Kidney capillary endothelial cell (primary cell): ENCODE results near the gene RAB7A.
"Not testable (repeated sequence)": the region's sequence is repeated elsewhere in the genome, so short reads cannot be mapped to it uniquely, and the experiment has no call there.

Source experiments
- DNase-seq: peaks from one replicate; pipeline ENCODE4 v3.0.0-alpha.2; 2018; ENCODE audit warnings: low spot score

Gene RAB7A

DNA sequence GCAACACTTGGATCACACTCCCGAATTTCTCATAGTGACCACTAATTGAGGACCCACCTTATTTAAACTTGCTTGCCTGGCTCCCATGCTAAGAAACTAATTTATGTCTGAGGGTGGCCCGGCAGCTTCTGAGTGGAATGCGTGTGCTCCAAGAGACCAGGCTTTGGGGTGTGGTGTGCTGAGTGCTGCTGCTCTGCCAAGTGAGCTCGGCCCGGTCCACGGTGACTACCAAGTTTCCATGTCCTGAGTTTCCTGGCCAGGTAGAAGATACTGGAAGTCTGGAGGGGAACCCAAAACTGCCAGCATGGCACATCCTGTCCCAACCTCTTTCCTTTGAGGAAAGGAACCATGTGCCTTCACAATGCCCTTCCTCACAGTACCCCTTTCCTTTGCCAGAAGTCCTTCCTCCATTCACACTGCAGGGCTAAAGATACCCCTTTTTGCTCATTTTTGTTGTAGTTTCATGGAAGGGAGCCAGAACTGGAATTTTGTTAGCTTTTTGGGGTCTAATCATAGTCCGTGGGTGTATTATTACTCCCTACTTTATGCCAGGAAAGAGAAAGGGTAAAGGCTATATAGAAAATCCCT, 94.4 kb downstream of the RAB7A start:
- no peak for DNase-seq

DNA sequence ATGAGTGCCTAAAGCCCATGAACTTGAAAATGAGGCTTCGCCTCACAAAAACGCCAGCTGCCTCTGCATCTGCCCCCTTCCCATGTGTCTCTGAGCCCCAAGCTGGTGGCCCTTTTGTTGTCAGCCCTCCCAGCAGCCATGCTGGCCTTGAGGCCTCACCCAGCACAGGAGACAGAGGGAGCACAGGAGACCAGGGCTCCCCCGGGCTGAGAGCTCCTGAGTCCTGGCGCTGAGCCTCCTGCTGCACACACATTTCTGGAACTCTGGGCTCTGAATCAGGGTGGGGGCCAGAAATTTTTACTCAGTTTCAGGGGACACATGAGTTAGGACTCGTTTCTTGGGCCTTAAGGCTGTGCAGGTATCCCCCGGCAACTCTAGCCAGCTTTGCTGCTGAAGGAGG, 97.0 kb downstream of the RAB7A start:
- no peak for DNase-seq

DNA sequence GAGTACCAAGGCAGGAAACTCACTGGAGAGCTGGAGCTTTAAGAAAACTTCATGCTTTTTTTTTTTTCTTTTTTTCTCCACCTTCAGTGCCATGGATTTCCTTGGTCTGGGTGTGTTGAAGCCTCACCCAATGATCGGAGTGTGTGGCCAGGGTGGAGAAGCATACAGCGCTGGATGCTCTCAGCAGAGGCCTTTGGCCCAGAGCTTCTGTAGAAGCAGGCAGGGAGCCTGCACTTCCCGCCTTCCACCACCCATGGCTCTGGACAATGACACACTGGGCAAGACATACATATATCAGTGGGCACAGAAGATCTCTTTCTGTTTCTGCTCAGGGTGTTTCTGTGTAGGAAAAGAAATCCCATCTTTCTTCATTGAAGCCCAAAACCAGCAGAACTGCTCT, 97.6 kb downstream of the RAB7A start:
- DNase-seq: no peak

DNA sequence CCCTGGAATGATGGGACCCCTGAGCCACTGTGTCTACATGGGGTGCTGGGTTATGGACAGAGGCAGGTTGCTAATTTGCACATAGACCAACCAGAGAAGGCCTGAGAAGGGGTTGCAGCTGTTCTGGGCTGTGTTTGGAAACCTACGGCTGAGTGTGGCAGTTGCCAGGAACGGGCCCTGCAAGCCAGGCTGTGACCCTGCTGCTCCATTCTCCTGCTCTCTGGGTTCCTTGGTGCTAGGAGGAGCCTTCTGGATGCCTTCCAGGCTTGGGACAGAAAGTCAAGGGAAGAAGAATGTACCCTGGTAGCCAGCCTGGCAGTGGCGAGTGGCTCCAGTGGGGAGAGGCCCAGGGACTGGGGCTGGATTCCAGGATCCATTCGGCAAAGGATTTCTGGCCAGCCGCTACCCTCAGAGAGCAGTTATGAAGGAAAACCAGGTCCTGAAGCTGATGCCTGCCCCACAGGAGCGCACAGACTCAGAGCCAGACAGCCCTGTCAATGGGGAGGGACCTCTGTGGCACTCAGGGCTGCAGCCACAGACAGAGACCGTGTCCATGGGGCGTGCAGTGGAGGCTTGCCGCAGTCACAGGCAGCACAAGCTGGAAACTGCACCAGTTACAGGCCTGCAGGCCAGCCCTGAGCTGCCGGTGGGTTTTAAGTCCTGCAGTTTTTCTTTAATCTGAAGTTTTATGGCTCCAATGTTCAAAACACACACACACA, 98.3 kb downstream of the RAB7A start:
- no peak for DNase-seq

DNA sequence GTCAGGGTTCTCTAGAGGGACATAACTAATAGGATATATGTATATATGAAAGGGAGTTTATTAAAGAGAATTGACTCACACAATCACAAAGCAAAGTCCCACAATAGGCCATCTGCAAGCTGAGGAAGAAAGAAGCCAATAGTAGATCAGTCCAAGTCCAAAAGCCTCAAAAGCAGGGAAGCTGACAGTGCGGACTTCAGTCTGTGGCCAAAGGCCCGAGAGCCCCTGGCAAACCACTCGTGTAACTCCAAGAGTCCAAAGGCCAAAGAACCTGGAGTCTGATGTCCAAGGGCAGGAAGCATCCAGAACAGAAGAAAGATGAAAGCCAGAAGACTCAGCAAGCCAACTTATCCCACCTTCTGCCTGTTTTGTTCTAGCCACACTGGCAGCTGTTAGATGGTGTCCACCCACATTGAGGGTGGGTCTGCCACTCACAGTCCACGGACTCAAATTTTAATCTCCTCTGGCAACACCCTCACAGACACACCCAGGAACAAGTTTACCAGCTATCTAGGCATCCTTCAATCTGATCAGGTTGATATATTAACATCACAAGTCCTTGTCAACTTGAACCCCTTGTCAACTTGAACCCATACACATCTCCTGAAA, 99.2 kb downstream of the RAB7A start:
- DNase-seq: no peak

DNA sequence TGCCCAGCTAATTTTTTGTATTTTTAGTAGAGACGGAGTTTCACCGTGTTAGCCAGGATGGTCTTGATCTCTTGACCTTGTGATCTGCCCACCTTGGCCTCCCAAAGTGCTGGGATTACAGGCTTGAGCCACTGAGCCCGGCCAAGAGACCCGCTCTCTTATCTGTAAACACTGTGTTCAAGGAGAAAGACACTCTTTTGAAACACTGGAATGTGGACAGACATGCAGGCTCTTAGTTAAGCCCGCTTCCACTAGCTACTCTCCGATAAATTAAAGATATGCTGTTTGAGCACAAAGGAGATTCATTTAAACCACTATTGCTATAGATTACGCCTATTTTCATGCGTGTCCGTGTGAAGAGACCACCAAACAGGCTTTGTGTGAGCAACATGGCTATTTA, 103.1 kb downstream of the RAB7A start:
- DNase-seq: not testable (repeated sequence)

DNA sequence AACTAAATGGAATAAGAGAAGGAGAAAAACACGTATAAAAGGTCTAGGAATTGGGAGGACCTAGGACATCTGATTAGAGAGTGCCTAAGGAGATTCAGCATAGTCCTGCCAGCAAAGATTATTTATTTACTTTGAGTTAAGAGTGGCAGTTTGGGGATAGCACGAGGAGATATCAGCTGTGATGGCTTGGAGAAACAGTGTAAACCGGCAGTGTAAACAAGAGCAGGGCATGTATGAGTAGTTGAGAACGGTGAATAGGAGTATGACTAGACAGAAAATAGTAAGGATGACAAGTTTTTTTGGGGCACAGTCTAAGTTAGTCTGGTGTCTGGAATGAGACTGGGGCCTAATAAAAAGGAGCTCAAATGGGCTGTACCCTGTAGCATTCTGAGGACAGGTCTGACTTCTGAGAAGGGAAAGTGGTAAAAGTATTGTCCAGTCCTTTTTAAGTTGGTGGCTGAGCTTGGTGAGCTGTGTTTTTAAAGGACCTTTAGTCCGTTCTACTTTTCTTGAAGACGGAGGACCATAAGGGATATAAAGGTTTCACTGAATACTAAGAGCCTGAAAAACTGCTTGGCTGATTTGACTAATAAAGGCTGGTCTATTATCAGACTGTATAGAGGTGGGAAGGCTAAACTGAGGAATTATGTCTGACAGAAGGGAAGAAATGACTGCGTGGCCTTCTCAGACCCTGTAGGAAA, 104.1 kb downstream of the RAB7A start:
- DNase-seq: not testable (repeated sequence)

DNA sequence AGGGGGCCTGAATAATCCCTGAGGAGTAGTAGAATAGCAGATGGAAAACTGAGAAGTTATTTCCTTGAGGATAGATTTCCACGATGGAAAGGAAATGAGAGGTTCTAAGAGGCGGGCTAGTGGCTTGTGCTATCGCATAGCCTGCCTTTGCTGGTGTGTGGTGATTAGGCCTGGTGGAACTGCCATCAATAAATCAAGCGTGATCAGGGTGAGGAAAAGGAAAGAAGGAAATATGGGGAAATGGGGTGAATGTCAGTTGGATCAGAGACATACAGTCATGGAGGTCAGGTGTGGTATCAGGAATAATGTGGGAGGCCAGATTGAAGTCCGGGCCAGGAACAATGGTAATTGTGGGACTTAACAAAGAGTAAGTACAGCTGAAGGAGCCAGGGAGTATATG, 104.8 kb downstream of the RAB7A start:
- not testable (repeated sequence) for DNase-seq

DNA sequence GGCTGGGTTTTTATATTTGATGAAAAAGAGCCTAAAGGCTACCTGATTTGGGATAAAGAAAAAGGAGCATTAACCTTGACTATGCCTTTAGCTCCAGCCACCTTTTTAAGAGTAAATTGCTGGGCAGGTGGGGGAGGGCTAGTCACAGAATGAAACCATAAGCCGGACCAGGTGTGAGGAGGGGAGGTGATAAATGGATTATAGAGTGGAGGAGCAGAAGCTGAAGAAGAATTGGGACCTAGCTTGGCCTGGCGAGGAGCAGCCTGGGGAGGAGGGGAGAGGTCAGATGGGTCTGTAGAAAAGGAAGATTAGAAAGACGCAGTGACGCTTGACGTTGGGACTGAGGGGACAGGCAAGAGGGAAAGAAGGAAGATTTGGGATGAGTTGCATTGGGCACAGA, 107.0 kb downstream of the RAB7A start:
- DNase-seq: not testable (repeated sequence)

DNA sequence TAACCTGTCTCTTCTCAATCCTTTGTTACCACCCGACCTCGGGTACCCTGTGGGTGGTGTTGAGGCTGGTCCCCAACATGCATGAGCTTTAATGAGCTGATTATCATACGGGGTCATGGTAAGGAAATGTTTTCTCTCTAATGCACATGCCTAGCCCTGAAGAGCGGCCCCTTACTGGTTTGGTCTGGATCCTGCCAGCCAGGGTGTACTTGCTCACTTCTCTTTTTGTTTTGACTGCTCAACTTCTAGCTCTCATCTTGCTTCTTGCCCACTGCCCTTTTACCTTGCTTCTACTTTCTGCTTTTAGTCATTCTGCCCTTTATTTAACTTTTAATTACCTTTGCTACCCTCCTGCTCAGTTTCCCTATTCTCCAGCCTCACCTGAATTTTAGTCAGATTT, 109.1 kb downstream of the RAB7A start:
- no peak for DNase-seq

DNA sequence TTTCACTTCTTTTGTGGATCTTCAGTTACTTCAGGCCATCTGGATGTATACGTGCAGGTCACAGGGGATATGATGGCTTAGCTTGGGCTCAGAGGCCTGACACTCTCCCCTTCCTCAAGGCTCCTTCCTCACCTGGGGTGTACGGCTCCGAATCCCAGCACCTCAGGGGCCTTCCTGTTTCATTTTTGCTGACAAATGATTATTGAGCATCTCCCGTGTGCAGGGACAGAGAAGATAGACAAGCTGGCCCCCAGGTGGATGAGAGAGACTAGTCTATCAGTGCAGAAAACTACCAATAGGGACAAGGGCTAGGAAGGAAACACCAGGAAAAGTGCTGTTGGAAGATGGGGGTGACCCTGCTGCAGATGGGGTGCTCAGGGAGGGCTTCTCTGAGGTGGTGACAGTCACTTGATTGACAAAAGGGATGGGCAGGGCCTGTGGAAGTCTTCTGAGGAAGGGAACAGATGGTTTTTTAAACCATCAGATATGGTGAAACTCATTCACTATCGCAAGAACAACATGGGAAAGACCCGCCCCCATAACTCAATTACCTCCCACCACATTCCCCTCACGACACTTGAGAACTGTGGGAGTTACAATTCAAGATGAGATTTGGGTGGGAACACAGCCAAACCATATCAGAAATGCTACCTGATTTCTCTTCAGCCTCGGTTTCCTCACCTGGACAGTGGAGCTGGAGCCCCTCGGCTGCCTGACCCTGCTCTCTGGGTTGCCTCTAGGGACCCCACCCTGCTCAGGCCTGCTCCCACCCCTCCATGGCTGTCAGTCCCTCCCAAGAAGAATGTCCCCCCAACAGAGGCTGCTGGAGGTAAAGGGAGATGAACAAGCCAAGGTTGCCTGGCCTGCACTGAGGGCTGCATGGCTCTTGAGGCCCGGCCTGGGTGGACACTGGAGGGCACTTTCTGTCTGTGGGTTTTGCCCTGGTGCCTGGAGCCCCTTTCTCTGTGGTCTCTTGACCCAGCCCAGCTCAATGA, 116.2 kb downstream of the RAB7A start:
- no peak for DNase-seq

DNA sequence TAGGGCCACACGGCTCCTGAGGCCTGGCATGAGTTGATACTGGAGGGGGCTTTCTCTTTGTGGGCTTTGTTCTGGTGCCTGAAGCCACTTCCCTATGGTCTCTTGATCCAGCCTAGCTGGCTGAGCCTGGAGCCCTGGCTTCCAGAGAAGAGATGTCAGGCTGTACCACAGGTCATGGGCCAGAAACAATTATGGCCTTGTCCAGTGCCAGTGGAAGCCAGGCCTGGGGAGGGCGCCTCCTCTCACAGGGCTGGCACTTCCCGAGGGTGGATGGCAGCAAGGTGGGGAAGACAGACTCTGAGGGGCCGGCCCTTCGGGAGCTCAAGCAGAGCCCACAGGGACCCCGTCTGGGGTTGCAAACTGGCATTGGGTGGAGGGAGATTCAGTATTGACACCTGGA, 118.5 kb downstream of the RAB7A start:
- DNase-seq: no peak

DNA sequence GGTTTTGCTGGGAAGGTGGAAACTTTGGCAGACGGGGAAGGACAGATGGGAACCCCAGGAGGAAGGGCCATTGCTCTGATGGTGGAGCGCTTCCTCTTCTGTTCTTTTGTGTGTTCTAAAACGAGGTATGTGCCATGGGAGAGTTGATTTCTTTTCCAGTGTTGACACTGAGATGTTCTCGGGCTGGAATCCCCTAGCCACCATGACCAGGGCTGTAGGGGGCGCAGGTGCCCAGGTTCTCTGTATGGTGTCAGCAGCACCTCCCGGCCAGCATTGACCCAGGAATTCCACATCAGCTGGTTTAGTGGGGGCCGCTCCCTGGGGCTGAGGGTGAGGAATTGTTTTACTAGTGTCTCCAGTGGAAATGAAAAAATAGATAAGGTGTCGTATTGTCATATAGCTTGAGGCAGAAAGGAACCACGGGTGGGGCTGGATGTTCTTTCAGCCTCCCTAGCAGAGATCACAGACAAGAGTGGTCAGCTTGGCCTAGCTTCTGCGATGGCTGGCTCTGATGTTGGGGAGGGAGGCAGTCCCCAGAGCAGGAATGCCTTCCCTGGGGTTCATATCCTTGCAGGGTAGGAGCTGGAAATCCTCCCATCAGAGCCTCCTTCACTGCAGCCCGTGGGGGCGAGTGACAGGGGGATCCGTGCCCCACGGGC, 119.3 kb downstream of the RAB7A start:
- no peak for DNase-seq

DNA sequence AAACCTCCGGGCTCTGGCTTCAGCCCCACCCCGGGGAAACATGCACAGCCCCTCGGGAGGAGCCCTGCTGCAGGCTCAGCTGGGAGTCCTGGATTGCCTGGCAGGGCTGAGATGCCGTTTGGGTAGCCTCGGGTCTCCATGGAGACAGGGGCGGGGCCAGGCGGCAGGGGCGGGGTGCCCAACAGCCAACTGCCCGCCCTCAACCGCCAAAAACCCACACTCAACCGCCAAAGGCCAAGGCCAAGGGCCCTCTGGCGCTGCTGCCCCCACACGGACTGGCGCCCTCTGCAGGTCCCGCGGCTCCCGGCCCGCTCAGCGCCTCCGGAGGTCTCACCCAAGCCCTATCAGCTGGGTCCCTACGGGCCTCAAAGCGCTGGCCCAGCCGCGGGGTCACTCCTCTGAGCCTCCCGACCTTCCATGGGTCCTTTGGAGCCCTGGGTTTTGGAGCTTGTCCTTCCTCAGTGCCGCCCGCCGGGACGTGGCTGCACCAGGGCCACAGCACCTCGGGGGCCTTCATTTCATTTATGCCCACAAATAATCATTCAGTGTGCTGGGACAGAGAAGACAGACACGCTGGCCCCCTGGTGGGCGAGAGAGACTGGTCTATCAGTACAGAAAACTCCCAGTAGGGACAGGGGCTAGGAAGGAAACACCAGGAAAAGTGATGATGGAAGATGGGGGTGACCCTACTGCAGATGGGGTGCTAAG, 119.9 kb downstream of the RAB7A start:
- DNase-seq: peak; percentile 69

DNA sequence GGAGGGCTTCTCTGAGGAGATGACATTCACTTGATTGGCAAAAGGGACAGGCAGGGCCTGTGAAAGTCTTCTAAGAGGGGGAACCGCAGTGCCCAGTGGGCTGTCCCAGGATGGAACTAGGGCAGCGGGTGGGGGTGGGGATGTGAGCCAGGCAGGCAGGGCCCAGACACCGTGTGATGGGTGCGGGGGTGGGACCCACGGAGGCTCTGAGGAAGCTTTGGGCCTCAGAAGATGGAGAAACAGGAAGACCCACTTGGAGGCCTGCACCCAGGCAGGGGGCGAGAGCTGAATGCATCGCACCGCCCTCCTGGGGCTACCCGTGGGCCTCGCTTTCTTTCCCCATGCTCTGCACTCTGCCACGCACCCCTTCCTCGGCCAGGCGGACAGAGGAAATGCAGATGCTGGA, 120.5 kb downstream of the RAB7A start:
- DNase-seq: no peak

DNA sequence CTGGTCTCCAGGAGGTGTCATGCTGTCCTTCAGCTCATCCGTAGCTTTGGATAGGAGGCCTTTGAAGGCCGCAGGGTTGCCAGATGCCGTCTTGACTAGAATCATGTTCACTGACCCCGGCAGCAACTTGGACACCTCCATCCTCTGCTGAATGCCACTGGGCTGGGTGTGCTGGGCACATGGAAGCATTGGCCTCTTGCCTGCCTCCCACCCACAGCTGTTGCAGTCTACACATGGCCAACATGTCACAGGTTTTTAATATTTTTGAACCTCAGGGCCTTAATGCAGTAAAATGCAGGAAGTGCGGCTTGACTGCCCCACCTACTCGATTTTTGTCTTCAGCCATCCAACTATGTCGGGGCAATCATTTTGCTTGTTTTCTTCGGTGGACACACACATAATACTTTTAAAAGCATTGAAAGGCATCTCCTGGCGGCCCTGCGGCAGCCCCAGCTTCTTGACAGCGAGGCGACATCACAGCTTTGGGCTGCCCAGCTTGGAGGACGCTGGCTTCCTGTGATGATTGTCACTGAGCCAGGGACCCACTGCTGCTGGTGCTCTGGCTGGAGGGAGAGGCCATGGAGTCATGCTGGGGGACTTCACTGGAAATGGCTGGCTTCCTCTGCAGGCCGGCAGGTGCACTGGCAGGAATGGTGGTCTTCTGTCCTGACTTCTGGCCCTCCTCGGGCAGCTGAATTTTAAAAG, 121.8 kb downstream of the RAB7A start:
- DNase-seq: no peak

DNA sequence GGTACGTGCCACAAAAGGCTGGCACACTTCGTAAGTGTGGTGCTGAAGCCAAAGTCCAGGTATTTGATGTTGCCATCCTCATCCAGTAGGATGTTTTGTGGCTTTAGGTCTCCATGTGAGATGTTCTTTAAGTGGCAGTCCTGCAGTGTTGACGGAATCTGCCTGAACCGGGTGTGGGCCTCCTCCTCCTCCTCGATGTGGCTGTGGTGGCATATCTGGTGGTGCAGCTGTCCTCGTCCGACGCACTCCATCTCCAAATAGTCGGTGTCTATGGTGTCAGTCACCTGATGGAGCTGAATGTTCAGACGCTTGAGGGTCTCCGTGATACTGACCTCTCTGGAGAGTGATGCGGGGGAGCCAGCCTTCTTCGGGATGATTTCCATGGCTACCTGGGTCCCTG, 123.0 kb downstream of the RAB7A start:
- DNase-seq: no peak

DNA sequence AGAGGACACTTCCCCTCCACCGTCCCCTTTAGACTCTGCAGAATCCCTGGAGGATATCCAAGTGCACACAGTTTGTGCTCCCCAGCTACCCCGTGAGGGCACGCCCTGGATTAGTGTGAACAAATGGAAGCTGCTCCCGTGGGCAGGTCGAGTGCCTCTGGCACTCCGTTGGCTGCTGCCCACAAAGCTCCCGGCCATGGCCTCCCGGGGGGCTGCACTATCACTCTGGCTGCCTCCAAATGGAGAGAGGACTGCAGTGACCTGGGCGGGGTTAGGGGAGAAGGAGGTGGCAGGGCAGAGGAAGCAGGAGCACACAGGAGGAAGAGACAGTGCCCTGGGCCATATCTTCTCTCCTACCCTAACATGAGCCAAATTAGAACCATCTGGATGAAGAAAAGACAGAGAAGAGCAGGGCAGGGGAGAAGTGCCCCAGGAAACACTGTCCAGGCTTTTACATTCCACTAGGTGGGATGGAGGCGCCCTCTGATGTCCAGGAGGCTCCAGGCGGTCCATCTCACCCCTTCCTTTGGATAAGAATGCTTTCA, 124.0 kb downstream of the RAB7A start:
- no peak for DNase-seq

DNA sequence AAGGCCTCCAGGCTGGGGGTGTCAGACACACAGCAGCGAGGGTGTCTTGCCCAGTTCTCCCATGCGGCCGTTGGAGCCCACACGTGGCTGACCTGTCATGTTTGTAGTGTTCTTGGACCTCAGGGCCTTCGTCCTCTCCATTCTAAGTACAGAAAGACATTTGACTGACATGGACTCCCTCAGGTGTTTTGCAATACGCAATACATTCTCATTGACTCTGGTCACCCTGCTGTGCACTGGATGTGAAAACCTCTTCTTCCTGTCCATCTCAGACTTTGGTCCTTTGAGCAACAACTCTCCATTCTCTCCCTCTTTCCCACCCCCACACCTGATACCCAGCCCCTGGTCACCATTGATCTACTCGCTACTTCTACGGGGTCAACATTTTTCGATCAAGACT, 124.6 kb downstream of the RAB7A start:
- no peak for DNase-seq

DNA sequence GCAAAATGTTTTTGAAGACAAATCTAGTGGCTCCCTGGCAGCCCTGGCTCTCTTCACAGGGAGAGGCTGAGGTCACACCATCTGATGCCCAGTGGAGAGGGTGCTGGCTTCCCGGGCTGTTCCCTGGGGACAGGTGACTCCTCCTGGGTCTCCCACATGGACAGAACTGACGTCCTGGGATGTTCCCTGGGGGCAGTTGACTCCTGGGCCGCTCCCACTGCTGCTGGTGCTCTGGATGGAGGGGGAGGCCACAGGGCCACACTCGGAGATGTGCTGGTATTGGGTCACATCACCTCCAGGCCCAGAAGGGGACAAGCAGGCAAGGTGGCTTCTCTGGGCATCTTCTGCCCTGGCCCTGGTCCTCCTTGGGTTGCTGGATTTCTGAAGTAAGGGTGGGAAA, 125.6 kb downstream of the RAB7A start:
- no peak for DNase-seq
